ENCODE results near the gene NCKAP5.

GRCh38 chr2:133124446-133124845, 443.8 kb downstream of the NCKAP5 start:
- TF ChIP-seq HDGF (IDR thresholded peaks at IDR 0.05; ENCODE audit: borderline replicate concordance), result no peak
- TF ChIP-seq NFRKB (IDR thresholded peaks at IDR 0.05), result no peak
- TF ChIP-seq SP1 (IDR thresholded peaks at IDR 0.05), result no peak
- TF ChIP-seq BHLHE40 (IDR thresholded peaks at IDR 0.05; ENCODE audit: borderline replicate concordance), result no peak

Data from HEK293T (cell line).